HG02759 (cell line): ENCODE results near the gene RMND1.
"Not testable (repeated sequence)": the region's sequence is repeated elsewhere in the genome, so short reads cannot be mapped to it uniquely, and the experiment has no call there.

Source experiments
- ATAC-seq: cut with Tn5 transposase; IDR thresholded peaks from one replicate; pipeline ENCODE4 v1.9.1; 2021; ENCODE audit warnings: mild to moderate bottlenecking, moderate library complexity; ENCODE audit not compliant: unreplicated experiment

The RMND1 gene

GRCh38 chr6:151455751-151456398, 3.9 kb upstream of the RMND1 start:
- not testable (repeated sequence) for ATAC-seq

- ATAC-seq: no peak
Measured at GRCh38 chr6:151452750-151453427, 963 bp upstream of the RMND1 start.

- ATAC-seq: no peak
Measured at GRCh38 chr6:151451417-151451949, 443 bp downstream of the RMND1 start.

GRCh38 chr6:151450928-151451327, 998 bp downstream of the RMND1 start:
- ATAC-seq: not testable (repeated sequence)

GRCh38 chr6:151448623-151449022, 3.3 kb downstream of the RMND1 start:
- no peak for ATAC-seq

GRCh38 chr6:151447237-151447636, 4.7 kb downstream of the RMND1 start:
- no peak for ATAC-seq

GRCh38 chr6:151445482-151445881, 6.4 kb downstream of the RMND1 start:
- no peak for ATAC-seq

GRCh38 chr6:151443911-151444621, 7.9 kb downstream of the RMND1 start:
- ATAC-seq: no peak

GRCh38 chr6:151443454-151443853, 8.5 kb downstream of the RMND1 start:
- ATAC-seq: no peak

- no peak for ATAC-seq
Measured at GRCh38 chr6:151442371-151442770, 9.6 kb downstream of the RMND1 start.

GRCh38 chr6:151441390-151442166, 10.3 kb downstream of the RMND1 start:
- peak; percentile 15 for ATAC-seq

- peak; percentile 40 for ATAC-seq
Measured at GRCh38 chr6:151440930-151441329, 11.0 kb downstream of the RMND1 start.

- ATAC-seq: peak; percentile 52
Measured at GRCh38 chr6:151440498-151440897, 11.4 kb downstream of the RMND1 start.

GRCh38 chr6:151437401-151437800, 14.5 kb downstream of the RMND1 start:
- no peak for ATAC-seq

- ATAC-seq: no peak
Measured at GRCh38 chr6:151436802-151437201, 15.1 kb downstream of the RMND1 start.

- ATAC-seq: no peak
Measured at GRCh38 chr6:151436300-151436699, 15.6 kb downstream of the RMND1 start.

GRCh38 chr6:151434369-151434768, 17.6 kb downstream of the RMND1 start:
- ATAC-seq: peak; percentile 79

GRCh38 chr6:151432651-151433050, 19.3 kb downstream of the RMND1 start:
- no peak for ATAC-seq

GRCh38 chr6:151431337-151431736, 20.6 kb downstream of the RMND1 start:
- no peak for ATAC-seq

- no peak for ATAC-seq
Measured at GRCh38 chr6:151430886-151431285, 21.0 kb downstream of the RMND1 start.
